OCI-LY3 (cell line): ENCODE data around the gene KCNE1.

Source experiments
- H2AFZ ChIP-seq: fragments of 200-600, 300-600 bp; shearing (Covaris generic); 2 replicates; pipeline ENCODE4 v1.6.0; 2014; ENCODE audit warnings: antibody characterized with exemption, low read depth, low read length
- H3K27ac ChIP-seq: fragments of 200-600, 300-600 bp; sonication (generic); 2 replicates; pipeline ENCODE4 v1.5.1; 2014; ENCODE audit warnings: mild to moderate bottlenecking, low read length, moderate library complexity, mixed read lengths
- H3K27me3 ChIP-seq: fragments of 200-600, 300-600 bp; sonication (generic); 2 replicates; pipeline ENCODE4 v1.6.1; 2014; ENCODE audit warnings: low read depth, low read length, mixed read lengths
- H3K36me3 ChIP-seq: fragments of 200-600, 300-600 bp; sonication (generic); replicated peaks from 2 replicates; pipeline ENCODE3; 2014; ENCODE audit warnings: low read depth, low read length, mixed read lengths
- H3K4me1 ChIP-seq: fragments of 300-600, 200-600 bp; sonication (generic); 2 replicates; pipeline ENCODE4 v1.6.1; 2014; ENCODE audit warnings: low read length, mixed read lengths
- H3K4me2 ChIP-seq: fragments of 200-600, 300-600 bp; sonication (generic); 2 replicates; pipeline ENCODE4 v1.6.1; 2014; ENCODE audit warnings: low read length, mixed read lengths
- H3K4me3 ChIP-seq: fragments of 300-600, 200-600 bp; sonication (generic); 2 replicates; pipeline ENCODE4 v1.5.1; 2014; ENCODE audit warnings: antibody characterized with exemption, mild to moderate bottlenecking, low read length, moderate library complexity
- H3K79me2 ChIP-seq: fragments of 300-600, 200-600 bp; shearing (Covaris generic); 2 replicates; pipeline ENCODE4 v1.6.1; 2014; ENCODE audit warnings: mild to moderate bottlenecking, low read length, mixed read lengths
- H3K9ac ChIP-seq: fragments of 300-600, 200-600 bp; shearing (Covaris generic); 2 replicates; pipeline ENCODE4 v1.6.0; 2014; ENCODE audit warnings: mild to moderate bottlenecking, low read length, moderate library complexity
- H3K9me3 ChIP-seq: fragments of 200-600, 300-600 bp; shearing (Covaris generic); 2 replicates; pipeline ENCODE4 v1.6.1; 2014; ENCODE audit warnings: low read length, mixed read lengths; ENCODE audit not compliant: insufficient read depth
- H4K20me1 ChIP-seq: fragments of 200-600, 300-600 bp; sonication (generic); 2 replicates; pipeline ENCODE4 v1.6.1; 2016; ENCODE audit warnings: low read length, mixed read lengths; ENCODE audit not compliant: insufficient read depth
- EZH2phosphoT487 ChIP-seq: fragments of 200-600 bp; shearing (Covaris generic); IDR thresholded peaks from 2 replicates; pipeline ENCODE4 v1.6.1; 2018; ENCODE audit warnings: antibody characterized with exemption, mixed run types, low read depth
- TF ChIP-seq, protein P1 (sequence below): fragments of 200-600, 300-600 bp; sonication (generic); IDR thresholded peaks from 2 replicates; pipeline ENCODE4 v1.5.1; 2014; ENCODE audit warnings: antibody characterized with exemption, low read length, low read depth

KCNE1 gene

GRCh38 chr21:34548781-34549376 lies 36.9 kb upstream of the KCNE1 start:
- Histone ChIP-seq H3K9me3 (no peaks in the 10 kb centered on the region), H3K36me3 (peaks cover 2% of the 10 kb centered on the region), H3K79me2 (no peaks in the 10 kb centered on the region), H3K4me2 (no peak overlapping the region), H3K27me3 (no peaks in the 10 kb centered on the region), H3K4me1 (peaks cover 28% of the 10 kb centered on the region), H3K4me3 (no peak overlapping the region), H3K9ac (no peak overlapping the region), H4K20me1 (no peaks in the 10 kb centered on the region), H3K27ac (no peak overlapping the region), H2AFZ (no peak overlapping the region)
- TF ChIP-seq, protein P1, sequence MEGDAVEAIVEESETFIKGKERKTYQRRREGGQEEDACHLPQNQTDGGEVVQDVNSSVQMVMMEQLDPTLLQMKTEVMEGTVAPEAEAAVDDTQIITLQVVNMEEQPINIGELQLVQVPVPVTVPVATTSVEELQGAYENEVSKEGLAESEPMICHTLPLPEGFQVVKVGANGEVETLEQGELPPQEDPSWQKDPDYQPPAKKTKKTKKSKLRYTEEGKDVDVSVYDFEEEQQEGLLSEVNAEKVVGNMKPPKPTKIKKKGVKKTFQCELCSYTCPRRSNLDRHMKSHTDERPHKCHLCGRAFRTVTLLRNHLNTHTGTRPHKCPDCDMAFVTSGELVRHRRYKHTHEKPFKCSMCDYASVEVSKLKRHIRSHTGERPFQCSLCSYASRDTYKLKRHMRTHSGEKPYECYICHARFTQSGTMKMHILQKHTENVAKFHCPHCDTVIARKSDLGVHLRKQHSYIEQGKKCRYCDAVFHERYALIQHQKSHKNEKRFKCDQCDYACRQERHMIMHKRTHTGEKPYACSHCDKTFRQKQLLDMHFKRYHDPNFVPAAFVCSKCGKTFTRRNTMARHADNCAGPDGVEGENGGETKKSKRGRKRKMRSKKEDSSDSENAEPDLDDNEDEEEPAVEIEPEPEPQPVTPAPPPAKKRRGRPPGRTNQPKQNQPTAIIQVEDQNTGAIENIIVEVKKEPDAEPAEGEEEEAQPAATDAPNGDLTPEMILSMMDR, result no peak
- TF ChIP-seq EZH2phosphoT487, result no peak

DNA sequence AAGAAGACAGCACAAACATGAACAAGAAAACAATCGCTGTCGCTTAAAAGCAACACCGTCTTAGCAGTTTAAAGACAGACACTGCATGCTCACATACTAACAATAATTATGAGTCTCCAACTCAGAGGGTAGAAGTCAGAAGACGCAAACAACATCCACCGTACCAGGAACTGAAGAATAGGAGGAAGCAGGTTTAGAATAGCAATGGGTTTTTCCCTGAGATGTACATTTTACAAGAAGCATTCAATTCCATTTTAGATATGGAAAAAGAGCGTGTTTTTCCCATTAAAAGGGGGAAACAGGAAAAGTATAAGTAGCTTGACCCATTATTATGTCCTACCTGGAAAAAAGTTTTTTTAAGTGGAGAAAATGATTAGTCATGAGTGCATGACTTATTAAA lies 34.5 kb upstream of the KCNE1 start:
- Histone ChIP-seq H3K79me2 (no peaks in the 10 kb centered on the region), H3K36me3 (peaks cover 2% of the 10 kb centered on the region), H3K9ac (no peak overlapping the region), H4K20me1 (no peaks in the 10 kb centered on the region), H3K27ac (no peak overlapping the region), H3K27me3 (no peaks in the 10 kb centered on the region), H3K4me3 (no peak overlapping the region), H3K9me3 (no peaks in the 10 kb centered on the region), H3K4me2 (peak overlapping the region; percentile 65), H3K4me1 (peaks cover 28% of the 10 kb centered on the region), H2AFZ (no peak overlapping the region)
- TF ChIP-seq, protein P1, result no peak
- TF ChIP-seq EZH2phosphoT487, result no peak

DNA sequence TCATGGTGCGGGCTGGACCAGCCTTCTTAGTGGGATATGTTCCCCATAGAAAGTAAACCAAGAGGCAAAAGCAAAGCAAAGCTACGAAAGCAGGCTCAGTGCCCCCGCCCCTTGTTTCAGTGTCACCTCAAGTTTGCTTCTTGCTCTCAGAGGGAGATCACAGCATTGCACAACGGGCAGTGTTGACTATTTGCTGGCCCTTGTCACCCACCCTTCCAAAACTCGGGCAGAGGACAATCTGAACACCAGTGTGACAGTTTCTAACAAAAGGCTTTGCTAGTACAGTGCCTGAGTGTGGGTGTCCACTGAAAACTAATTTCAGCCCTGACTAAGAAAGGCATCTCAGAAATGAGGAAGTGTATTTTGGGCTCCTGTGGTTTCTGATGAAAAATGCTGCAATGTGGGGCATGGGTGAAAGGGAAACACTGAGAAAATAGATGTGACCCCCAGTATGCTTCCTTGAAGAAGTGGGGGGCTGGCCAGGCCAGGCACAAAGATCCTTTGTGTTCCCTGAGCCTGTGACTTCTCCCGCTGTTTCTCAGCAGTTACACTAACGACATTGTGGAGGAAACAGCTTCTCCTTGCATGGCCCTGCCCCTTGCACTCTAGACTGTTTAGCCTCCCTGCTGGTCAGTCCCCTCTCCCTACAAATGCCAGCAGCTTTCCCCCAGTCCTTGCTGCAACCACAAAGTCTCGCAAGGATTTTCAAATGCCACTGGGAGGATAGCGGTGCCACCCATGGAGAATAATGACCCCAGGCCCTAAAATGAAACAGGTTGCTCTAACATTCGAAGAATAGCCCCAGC lies 33.3 kb upstream of the KCNE1 start:
- Histone ChIP-seq H3K9ac (peak overlapping the region; percentile 60), H3K4me3 (peak overlapping the region; percentile 71), H3K27me3 (no peaks in the 10 kb centered on the region), H3K4me1 (peaks cover 28% of the 10 kb centered on the region), H3K9me3 (no peaks in the 10 kb centered on the region), H3K79me2 (no peaks in the 10 kb centered on the region), H3K27ac (peak overlapping the region; percentile 70), H3K4me2 (peak overlapping the region; percentile 99), H2AFZ (peak overlapping the region; percentile 89), H3K36me3 (peaks cover 2% of the 10 kb centered on the region), H4K20me1 (no peaks in the 10 kb centered on the region)
- no peak for TF ChIP-seq EZH2phosphoT487
- TF ChIP-seq, protein P1, result no peak

DNA sequence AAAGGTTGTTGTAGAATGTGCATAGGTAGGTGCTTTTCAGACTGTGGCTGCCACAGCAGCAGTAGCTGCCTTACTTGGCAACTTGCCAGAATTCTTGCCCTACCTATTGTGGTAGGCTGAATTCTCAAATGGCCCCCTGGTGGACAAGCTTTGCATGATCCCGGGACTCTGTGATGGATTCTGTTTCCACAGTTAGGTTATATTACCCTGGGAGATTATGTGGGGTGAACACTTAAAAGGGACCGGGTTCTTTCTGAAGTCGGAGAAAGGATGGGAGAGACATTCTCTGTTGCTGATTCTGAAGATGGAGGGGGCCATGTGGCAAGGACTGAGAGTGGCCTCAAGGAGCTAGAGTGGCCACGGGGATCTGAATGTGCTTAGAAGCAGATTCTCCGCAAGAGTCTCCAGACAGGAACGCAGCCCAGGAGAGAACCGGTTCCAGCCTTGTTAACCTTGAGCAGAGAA lies 32.1 kb upstream of the KCNE1 start:
- no peak overlapping the region for H3K9ac ChIP-seq
- peaks cover 28% of the 10 kb centered on the region for H3K4me1 ChIP-seq
- no peak overlapping the region for H2AFZ ChIP-seq
- H3K27ac ChIP-seq, result no peak overlapping the region
- H3K27me3 ChIP-seq, result no peaks in the 10 kb centered on the region
- H3K36me3 ChIP-seq, result peaks cover 2% of the 10 kb centered on the region
- TF ChIP-seq EZH2phosphoT487, result no peak
- TF ChIP-seq, protein P1, result peak; percentile 19
- H3K79me2 ChIP-seq, result no peaks in the 10 kb centered on the region
- no peak overlapping the region for H3K4me2 ChIP-seq
- H3K4me3 ChIP-seq, result no peak overlapping the region
- H4K20me1 ChIP-seq, result no peaks in the 10 kb centered on the region
- no peaks in the 10 kb centered on the region for H3K9me3 ChIP-seq
